Peyer's patch (tissue), 4 donors: ENCODE results near the gene CACNG8. TPM values are rescaled to one million over a fixed set of nuclear protein-coding genes. Genes with fewer than 3 reads are reported as not detected.

Source experiments
- DNase-seq, 3 donors: peaks; one replicate each; pipeline ENCODE4 v3.0.0-alpha.2; 2017 to 2019
- H3K27ac ChIP-seq, 4 donors: fragments of 200-600 bp; sonication (generic); one replicate each; pipeline ENCODE4 v1.5.1; 2016 to 2019
- H3K27me3 ChIP-seq, 2 donors: fragments of 200-600 bp; sonication (generic); one replicate each; pipeline ENCODE4 v1.5.1; 2019
- H3K36me3 ChIP-seq, 3 donors: fragments of 200-600 bp; sonication (generic); one replicate each; pipeline ENCODE4 v1.5.1; 2016 to 2019
- H3K4me1 ChIP-seq, 4 donors: fragments of 200-600 bp; sonication (generic); one replicate each; pipeline ENCODE4 v1.5.1; 2016 to 2019
- H3K4me3 ChIP-seq, 4 donors: fragments of 200-600 bp; sonication (generic); 1 replicate in 3 of 4; 2 replicates in 1 of 4; pipeline ENCODE4 v1.5.1; 2016 to 2019; ENCODE audit warnings: mild to moderate bottlenecking in 1 of 4
- H3K9me3 ChIP-seq, 4 donors: fragments of 200-600 bp; sonication (generic); one replicate each; pipeline ENCODE4 v1.5.1; 2016 to 2019; ENCODE audit warnings: mild to moderate bottlenecking in 1 of 4
- POLR2A ChIP-seq, 2 donors: fragments of 450-650 bp; IDR thresholded peaks; one replicate each; pipeline ENCODE4 v1.5.1; 2017; ENCODE audit warnings: antibody characterized with exemption in 2 of 2, mild to moderate bottlenecking in 2 of 2, moderate library complexity in 2 of 2
- total RNA-seq, 4 donors: library from RNA; depleted of rRNA; stranded (reverse); fragments of >200 nt; gene quantifications; one replicate each; pipeline ENCODE4 v1.1.0, GENCODE V29; 2016
- TF ChIP-seq, protein P1 (sequence below), 6 experiments: fragments of 450-650 bp in 4 of 6; fragments of 200-600 bp in 2 of 6; sonication (generic) in 1 of 6; IDR thresholded peaks; one replicate each; pipeline ENCODE4 v1.5.1; 2017 to 2019; ENCODE audit warnings: antibody characterized with exemption in 6 of 6, mild to moderate bottlenecking in 3 of 6, moderate library complexity in 1 of 6

Gene CACNG8
- total RNA-seq, 4 donors from 2014 or later: not detected

DNA sequence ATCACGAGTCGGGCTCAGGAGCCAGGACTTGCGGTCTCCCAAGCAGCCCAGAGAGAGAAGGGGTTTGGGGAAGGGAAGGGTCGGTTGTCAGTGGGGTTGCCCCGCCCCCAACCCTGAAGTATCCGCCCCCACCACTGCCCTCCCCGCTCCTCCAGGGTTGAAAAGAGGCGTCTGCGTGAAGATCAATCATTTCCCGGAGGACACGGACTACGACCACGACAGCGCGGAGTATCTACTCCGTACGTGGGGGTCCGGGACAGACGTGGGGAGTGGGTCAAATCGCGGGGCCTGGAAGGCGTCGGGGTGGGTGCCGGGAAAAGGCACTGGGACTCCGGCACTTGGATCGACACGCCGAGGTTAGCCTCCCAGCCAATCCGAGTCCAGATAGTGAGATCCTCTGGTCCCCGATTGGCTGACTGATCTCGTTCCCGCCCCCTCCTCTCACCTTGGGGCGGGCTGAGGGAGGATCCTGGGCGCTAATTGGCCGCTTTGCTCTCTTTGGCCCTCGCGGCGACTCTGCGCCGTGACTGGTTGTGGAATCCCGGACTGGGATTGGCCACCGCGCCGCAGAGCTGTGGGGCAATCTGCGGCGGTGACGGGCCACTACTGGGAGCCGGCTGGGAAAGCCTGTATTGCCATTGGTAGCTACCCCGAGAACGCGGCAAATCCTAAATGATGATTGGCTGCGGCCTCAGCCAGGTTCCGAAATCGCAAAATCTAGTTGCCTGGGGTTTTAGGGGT is 15.4 kb downstream of the CACNG8 start:
- peak in 1 of 3 donors; percentile 52 for DNase-seq
- peak overlapping the region in 3 of 4 donors; percentile 18 to 38 (median 27) for H3K4me3 ChIP-seq
- TF ChIP-seq POLR2A (IDR thresholded peaks at IDR 0.05): no peak
- TF ChIP-seq, protein P1, sequence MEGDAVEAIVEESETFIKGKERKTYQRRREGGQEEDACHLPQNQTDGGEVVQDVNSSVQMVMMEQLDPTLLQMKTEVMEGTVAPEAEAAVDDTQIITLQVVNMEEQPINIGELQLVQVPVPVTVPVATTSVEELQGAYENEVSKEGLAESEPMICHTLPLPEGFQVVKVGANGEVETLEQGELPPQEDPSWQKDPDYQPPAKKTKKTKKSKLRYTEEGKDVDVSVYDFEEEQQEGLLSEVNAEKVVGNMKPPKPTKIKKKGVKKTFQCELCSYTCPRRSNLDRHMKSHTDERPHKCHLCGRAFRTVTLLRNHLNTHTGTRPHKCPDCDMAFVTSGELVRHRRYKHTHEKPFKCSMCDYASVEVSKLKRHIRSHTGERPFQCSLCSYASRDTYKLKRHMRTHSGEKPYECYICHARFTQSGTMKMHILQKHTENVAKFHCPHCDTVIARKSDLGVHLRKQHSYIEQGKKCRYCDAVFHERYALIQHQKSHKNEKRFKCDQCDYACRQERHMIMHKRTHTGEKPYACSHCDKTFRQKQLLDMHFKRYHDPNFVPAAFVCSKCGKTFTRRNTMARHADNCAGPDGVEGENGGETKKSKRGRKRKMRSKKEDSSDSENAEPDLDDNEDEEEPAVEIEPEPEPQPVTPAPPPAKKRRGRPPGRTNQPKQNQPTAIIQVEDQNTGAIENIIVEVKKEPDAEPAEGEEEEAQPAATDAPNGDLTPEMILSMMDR (IDR thresholded peaks at IDR 0.05): no peak
- peaks cover 0 to 25% of the 10 kb centered on the region in 2 donors for H3K27me3 ChIP-seq
- H3K36me3 ChIP-seq: no peaks in the 10 kb centered on the region
- H3K27ac ChIP-seq: no peak overlapping the region
- H3K9me3 ChIP-seq: peaks cover 0 to 8% (median 0%) of the 10 kb centered on the region in 4 donors
- H3K4me1 ChIP-seq: peaks cover 0 to 25% (median 3%) of the 10 kb centered on the region in 4 donors

DNA sequence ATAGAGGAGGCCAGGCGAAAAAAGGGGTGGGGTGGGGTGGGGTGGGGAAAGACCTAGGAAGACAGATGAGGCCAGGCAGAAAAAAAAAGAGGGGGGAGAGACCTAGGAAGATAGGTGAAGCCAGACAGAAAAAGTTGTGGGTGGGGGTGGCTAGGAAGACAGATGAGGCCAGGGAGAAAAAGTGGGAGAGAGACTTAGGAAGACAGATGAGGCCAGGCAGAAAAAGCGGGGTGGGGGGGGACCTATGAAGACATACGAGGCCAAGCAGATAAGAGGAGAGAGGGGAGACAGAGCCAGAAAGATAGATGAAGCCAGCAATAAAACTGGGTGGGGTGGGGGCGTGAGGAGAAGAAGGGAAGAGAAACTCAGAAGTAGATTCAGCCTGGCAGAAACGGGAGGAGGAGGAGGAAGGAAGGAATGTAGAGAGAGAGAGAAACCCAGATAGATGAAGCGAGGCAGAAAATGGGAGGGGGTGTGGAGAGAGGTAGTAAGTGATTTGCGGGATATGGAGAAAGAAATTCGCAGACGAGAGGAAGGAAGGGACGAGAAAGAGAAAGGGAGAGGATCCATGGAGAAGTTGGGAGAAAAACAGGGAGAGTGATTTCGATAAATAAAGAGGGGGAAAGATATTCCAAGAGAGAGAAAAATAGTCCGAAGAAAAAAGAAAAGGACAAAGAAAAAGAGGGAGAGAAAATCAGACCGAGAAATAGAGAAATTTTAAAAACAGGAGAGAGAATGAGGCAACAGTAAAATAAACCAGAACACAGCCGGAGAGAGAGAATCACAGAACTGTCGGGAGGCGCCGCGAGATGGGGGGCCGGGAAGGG is 16.5 kb downstream of the CACNG8 start:
- H3K9me3 ChIP-seq: peaks cover 0 to 11% (median 0%) of the 10 kb centered on the region in 4 donors
- TF ChIP-seq POLR2A (IDR thresholded peaks at IDR 0.05): no peak
- TF ChIP-seq, protein P1 (IDR thresholded peaks at IDR 0.05): no peak
- H3K36me3 ChIP-seq: no peaks in the 10 kb centered on the region
- peak overlapping the region in 1 of 4 donors; percentile 14 for H3K4me3 ChIP-seq
- H3K27me3 ChIP-seq: peaks cover 0 to 25% of the 10 kb centered on the region in 2 donors
- H3K27ac ChIP-seq: no peak overlapping the region
- no peak for DNase-seq
- peaks cover 0 to 25% (median 3%) of the 10 kb centered on the region in 4 donors for H3K4me1 ChIP-seq

DNA sequence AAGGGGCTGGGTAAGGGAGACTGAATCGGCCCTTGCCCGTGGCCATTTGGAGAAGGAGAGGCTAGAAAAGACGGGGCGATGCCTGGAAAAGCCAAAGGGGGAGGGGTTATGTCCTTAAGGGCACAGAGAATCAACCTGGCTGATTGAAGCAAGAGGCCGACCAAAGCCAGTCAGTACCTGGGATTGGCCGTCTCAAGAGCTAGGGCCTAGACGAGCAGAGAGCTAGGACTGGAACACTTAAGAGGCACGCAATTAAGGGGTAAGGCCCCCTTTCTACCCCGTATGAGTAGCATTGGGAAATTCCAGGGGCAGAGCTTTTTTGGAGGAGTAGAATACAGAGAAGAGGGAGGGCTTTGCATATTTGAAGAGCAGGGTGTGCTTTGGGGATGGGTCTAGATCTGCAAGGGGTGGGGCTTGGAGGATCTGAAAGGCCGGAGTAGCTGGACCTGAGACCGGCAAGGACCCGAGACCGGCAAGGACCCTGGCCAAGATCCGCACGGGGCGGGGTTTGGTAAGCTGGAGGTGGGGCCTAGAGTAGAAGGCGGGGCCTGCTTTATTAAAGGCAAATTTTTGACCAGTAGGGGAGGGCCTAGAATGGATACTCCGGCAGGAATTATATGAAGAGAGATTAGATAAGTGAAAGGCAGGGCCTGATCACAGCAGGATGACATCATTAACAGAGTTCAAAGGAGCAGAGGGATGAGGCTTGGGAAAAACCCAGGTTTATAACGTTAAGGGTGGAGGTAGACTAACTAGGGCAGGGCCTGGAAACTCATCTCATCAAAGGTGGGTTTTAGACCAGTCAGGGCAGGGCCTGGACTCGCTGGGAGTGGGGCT is 18.0 kb downstream of the CACNG8 start:
- H3K4me3 ChIP-seq: peak overlapping the region in 2 of 4 donors; percentile 11 to 14
- DNase-seq: no peak

DNA sequence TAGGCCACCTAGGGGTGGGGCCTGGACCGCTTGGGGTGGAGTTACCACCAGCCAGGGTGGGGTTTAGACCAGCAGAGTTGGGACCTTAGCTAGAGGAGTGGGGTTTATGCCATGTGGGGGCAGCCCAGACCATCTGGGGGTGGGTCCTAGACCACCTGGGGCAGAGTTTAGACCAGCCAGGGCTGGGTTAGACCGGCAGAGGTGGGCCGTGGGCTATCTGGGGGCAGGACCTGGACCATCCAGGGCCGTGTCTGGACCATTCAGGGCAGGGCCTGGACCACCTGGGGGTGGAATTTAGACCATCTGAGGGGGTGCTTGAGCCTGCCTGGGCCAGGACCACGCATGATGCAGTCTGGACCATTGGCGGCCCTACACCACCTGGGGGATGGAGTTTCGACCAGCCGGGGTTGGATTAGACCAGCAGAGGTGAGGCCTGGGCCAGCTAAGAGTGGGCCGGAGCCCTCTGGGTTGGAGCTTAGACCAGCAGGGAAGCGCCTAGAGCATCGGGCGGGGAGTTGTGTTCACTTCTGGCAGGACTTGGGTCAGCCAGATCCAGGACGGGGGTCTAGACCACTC is 18.7 kb downstream of the CACNG8 start:
- H3K27ac ChIP-seq: no peak overlapping the region
- DNase-seq: no peak
- no peak for TF ChIP-seq POLR2A (IDR thresholded peaks at IDR 0.05)
- TF ChIP-seq, protein P1 (IDR thresholded peaks at IDR 0.05): no peak
- no peak overlapping the region for H3K4me3 ChIP-seq
- no peaks in the 10 kb centered on the region for H3K36me3 ChIP-seq
- H3K4me1 ChIP-seq: peaks cover 0 to 25% (median 3%) of the 10 kb centered on the region in 4 donors
- peaks cover 0 to 25% of the 10 kb centered on the region in 2 donors for H3K27me3 ChIP-seq
- peaks cover 0 to 11% (median 0%) of the 10 kb centered on the region in 4 donors for H3K9me3 ChIP-seq

More for the DNA sequence above, 18.0 kb downstream of the CACNG8 start:
- TF ChIP-seq, protein P1 (IDR thresholded peaks at IDR 0.05): no peak
- no peak for TF ChIP-seq POLR2A (IDR thresholded peaks at IDR 0.05)
- H3K36me3 ChIP-seq: no peaks in the 10 kb centered on the region
- no peak overlapping the region for H3K27ac ChIP-seq
- H3K27me3 ChIP-seq: peaks cover 0 to 25% of the 10 kb centered on the region in 2 donors
- peaks cover 0 to 25% (median 3%) of the 10 kb centered on the region in 4 donors for H3K4me1 ChIP-seq
- H3K9me3 ChIP-seq: peaks cover 0 to 11% (median 0%) of the 10 kb centered on the region in 4 donors
